Upper lobe of left lung (tissue), 4 donors: ENCODE measurements around the gene RAB39A.

Experiments
- CTCF ChIP-seq, 6 experiments: fragments of 450-650 bp in 4 of 6; fragments of 200-600 bp in 2 of 6; sonication (generic) in 2 of 6; IDR thresholded peaks; one replicate each; pipeline ENCODE4 v1.5.1; 2016 to 2019; ENCODE audit warnings: antibody characterized with exemption in 6 of 6
- POLR2AphosphoS5 ChIP-seq, 2 donors: sonication (generic); formaldehyde crosslinking; IDR thresholded peaks; one replicate each; pipeline ENCODE4 v1.5.1; 2017; ENCODE audit warnings: antibody characterized with exemption in 2 of 2

DNA sequence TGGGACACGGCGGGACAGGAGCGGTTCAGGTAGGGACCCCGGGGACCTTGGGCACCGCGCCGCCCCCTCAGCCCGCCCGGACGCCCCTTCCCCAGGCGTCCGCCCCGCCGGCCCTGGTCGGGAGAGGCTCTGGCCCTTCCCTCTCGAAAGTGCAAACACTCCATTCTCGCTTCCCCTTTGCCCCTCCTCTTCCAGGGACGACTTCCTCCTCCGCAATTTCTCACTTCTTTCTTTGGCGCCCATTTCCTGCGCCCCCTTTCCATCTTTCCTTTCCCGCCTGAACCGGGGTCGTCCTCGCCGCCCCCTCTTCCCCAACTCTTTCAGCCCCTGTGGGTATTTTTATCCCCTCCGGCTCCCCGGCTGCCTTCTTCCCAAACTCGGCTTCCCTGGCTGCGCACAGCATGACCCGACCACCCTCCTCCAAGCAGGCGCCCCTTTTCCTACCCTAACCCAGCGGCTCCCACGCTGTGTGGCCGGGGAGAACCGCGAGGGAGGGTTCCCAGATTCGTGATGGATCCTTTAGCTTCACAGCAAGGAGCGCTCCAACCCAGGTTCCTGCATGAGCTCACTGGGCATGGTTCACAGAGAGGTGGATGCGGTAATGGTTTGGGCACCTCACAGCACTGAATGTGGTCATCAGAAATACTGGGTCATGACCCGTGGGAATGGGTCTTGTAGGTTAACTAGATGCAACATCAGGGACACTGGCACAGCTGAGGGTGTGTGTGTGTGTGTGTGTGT is 689 bp downstream of the RAB39A start:
- TF ChIP-seq CTCF (IDR thresholded peaks at IDR 0.05) (no peak), POLR2AphosphoS5 (IDR thresholded peaks at IDR 0.05) (no peak)
